ENCODE data around the gene YBEY.
A peak's percentile ranks its signal among the peaks of the same experiment; 100 is the strongest.
"Not testable (repeated sequence)": the region's sequence is repeated elsewhere in the genome, so short reads cannot be mapped to it uniquely, and the experiment has no call there.

Gene YBEY

GRCh38 chr21:46285761-46286647 lies at the start of gene YBEY:
Gene YBEY, plus strand, starts transcription at chr21:46286342. Its CDS starts 572 bp downstream, at chr21:46286914.
- DNase-seq (ENCODE audit: low spot score in 2 of 2), result peak; percentile 76 to 92
- H3K36me3 Mint-ChIP-seq, result peaks cover 72% of the 10 kb centered on the region
- no peaks in the 10 kb centered on the region for H3K9me3 Mint-ChIP-seq
- peaks cover 45% of the 10 kb centered on the region for H3K4me1 Mint-ChIP-seq
- peak within 1 kb of the TSS; percentile 94 for H3K27ac Mint-ChIP-seq
- peak within 1 kb of the TSS; percentile 96 for H3K4me3 Mint-ChIP-seq
- peak; percentile 95 for ATAC-seq

- no peak for DNase-seq (ENCODE audit: low spot score in 2 of 2)
- Mint-ChIP-seq H3K36me3 (peaks cover 87% of the 10 kb centered on the region), H3K9me3 (no peaks in the 10 kb centered on the region), H3K4me1 (peaks cover 24% of the 10 kb centered on the region), H3K4me3 (no peak overlapping the region), H3K27ac (no peak overlapping the region)
- no peak for ATAC-seq
Measured at GRCh38 chr21:46237474-46237873, 48.7 kb upstream of the YBEY start.

GRCh38 chr21:46239817-46240325 lies 46.3 kb upstream of the YBEY start:
- no peak overlapping the region for H3K4me3 Mint-ChIP-seq
- DNase-seq (ENCODE audit: low spot score in 2 of 2), result no peak
- no peak overlapping the region for H3K27ac Mint-ChIP-seq
- H3K36me3 Mint-ChIP-seq, result peaks cover 95% of the 10 kb centered on the region
- peaks cover 6% of the 10 kb centered on the region for H3K4me1 Mint-ChIP-seq
- no peak for ATAC-seq
- H3K9me3 Mint-ChIP-seq, result no peaks in the 10 kb centered on the region

- not testable (repeated sequence) for H3K27ac Mint-ChIP-seq; ATAC-seq; DNase-seq (ENCODE audit: low spot score in 2 of 2); H3K4me1 Mint-ChIP-seq; H3K9me3 Mint-ChIP-seq; H3K4me3 Mint-ChIP-seq
- peaks cover 95% of the 10 kb centered on the region for H3K36me3 Mint-ChIP-seq
Measured at GRCh38 chr21:46241577-46241976, 44.6 kb upstream of the YBEY start.

- no peak for DNase-seq (ENCODE audit: low spot score in 2 of 2)
- peak overlapping the region; percentile 86 for H3K27ac Mint-ChIP-seq
- H3K36me3 Mint-ChIP-seq, result peaks cover 98% of the 10 kb centered on the region
Measured at GRCh38 chr21:46243325-46243724, 42.8 kb upstream of the YBEY start.

GRCh38 chr21:46243960-46244361 lies 42.2 kb upstream of the YBEY start:
- Mint-ChIP-seq H3K4me1 (peaks cover 15% of the 10 kb centered on the region), H3K4me3 (no peak overlapping the region), H3K36me3 (peaks cover 98% of the 10 kb centered on the region), H3K27ac (no peak overlapping the region), H3K9me3 (no peaks in the 10 kb centered on the region)
- ATAC-seq (peak; percentile 68), DNase-seq (ENCODE audit: low spot score in 2 of 2) (no peak)

More at GRCh38 chr21:46243325-46243724, 42.8 kb upstream of the YBEY start:
- H3K4me3 Mint-ChIP-seq, result no peak overlapping the region
- ATAC-seq, result no peak
- H3K9me3 Mint-ChIP-seq, result no peaks in the 10 kb centered on the region
- H3K4me1 Mint-ChIP-seq, result peaks cover 11% of the 10 kb centered on the region

GRCh38 chr21:46244602-46245001 lies 41.5 kb upstream of the YBEY start:
- no peak for ATAC-seq
- Mint-ChIP-seq H3K36me3 (peaks cover 98% of the 10 kb centered on the region), H3K27ac (no peak overlapping the region), H3K4me1 (peaks cover 17% of the 10 kb centered on the region), H3K4me3 (no peak overlapping the region), H3K9me3 (no peaks in the 10 kb centered on the region)
- DNase-seq (ENCODE audit: low spot score in 2 of 2), result no peak

GRCh38 chr21:46245213-46245915 lies 40.8 kb upstream of the YBEY start:
- ATAC-seq (no peak), DNase-seq (ENCODE audit: low spot score in 2 of 2) (no peak)
- peaks cover 24% of the 10 kb centered on the region for H3K4me1 Mint-ChIP-seq
- H3K9me3 Mint-ChIP-seq, result no peaks in the 10 kb centered on the region
- no peak overlapping the region for H3K27ac Mint-ChIP-seq
- H3K36me3 Mint-ChIP-seq, result peaks cover 98% of the 10 kb centered on the region
- no peak overlapping the region for H3K4me3 Mint-ChIP-seq

GRCh38 chr21:46246345-46246744 lies 39.8 kb upstream of the YBEY start:
- ATAC-seq (no peak), DNase-seq (ENCODE audit: low spot score in 2 of 2) (no peak)
- Mint-ChIP-seq H3K27ac (no peak overlapping the region), H3K4me3 (no peak overlapping the region), H3K36me3 (peaks cover 98% of the 10 kb centered on the region), H3K4me1 (peaks cover 31% of the 10 kb centered on the region), H3K9me3 (no peaks in the 10 kb centered on the region)

GRCh38 chr21:46247699-46248421 lies 38.3 kb upstream of the YBEY start:
- Mint-ChIP-seq H3K4me1 (peaks cover 31% of the 10 kb centered on the region), H3K36me3 (peaks cover 98% of the 10 kb centered on the region), H3K27ac (peak overlapping the region; percentile 46), H3K9me3 (no peaks in the 10 kb centered on the region), H3K4me3 (no peak overlapping the region)
- DNase-seq (ENCODE audit: low spot score in 2 of 2) (no peak), ATAC-seq (no peak)

GRCh38 chr21:46248422-46248782 lies 37.7 kb upstream of the YBEY start:
- Mint-ChIP-seq H3K36me3 (peaks cover 98% of the 10 kb centered on the region), H3K27ac (peak overlapping the region; percentile 46), H3K4me1 (peaks cover 31% of the 10 kb centered on the region), H3K4me3 (no peak overlapping the region), H3K9me3 (no peaks in the 10 kb centered on the region)
- ATAC-seq (no peak), DNase-seq (ENCODE audit: low spot score in 2 of 2) (no peak)

- ATAC-seq, result no peak
- DNase-seq (ENCODE audit: low spot score in 2 of 2), result no peak
- peak overlapping the region; percentile 46 for H3K27ac Mint-ChIP-seq
- peaks cover 98% of the 10 kb centered on the region for H3K36me3 Mint-ChIP-seq
- peaks cover 33% of the 10 kb centered on the region for H3K4me1 Mint-ChIP-seq
- H3K4me3 Mint-ChIP-seq, result no peak overlapping the region
- no peaks in the 10 kb centered on the region for H3K9me3 Mint-ChIP-seq
Measured at GRCh38 chr21:46248827-46249226, 37.3 kb upstream of the YBEY start.

- ATAC-seq, result no peak
- Mint-ChIP-seq H3K4me3 (no peak overlapping the region), H3K9me3 (no peaks in the 10 kb centered on the region), H3K27ac (peak overlapping the region; percentile 46), H3K36me3 (peaks cover 98% of the 10 kb centered on the region), H3K4me1 (peaks cover 47% of the 10 kb centered on the region)
- DNase-seq (ENCODE audit: low spot score in 2 of 2), result no peak
Measured at GRCh38 chr21:46250146-46250725, 35.9 kb upstream of the YBEY start.

- Mint-ChIP-seq H3K4me1 (peaks cover 46% of the 10 kb centered on the region), H3K36me3 (peaks cover 99% of the 10 kb centered on the region), H3K4me3 (no peak overlapping the region), H3K27ac (peak overlapping the region; percentile 89), H3K9me3 (no peaks in the 10 kb centered on the region)
- no peak for ATAC-seq
- no peak for DNase-seq (ENCODE audit: low spot score in 2 of 2)
Measured at GRCh38 chr21:46252840-46253239, 33.3 kb upstream of the YBEY start.

- DNase-seq (ENCODE audit: low spot score in 2 of 2) (no peak), ATAC-seq (peak; percentile 91)
- peak overlapping the region; percentile 89 for H3K27ac Mint-ChIP-seq
- H3K4me3 Mint-ChIP-seq, result no peak overlapping the region
- no peaks in the 10 kb centered on the region for H3K9me3 Mint-ChIP-seq
- peaks cover 100% of the 10 kb centered on the region for H3K36me3 Mint-ChIP-seq
- peaks cover 45% of the 10 kb centered on the region for H3K4me1 Mint-ChIP-seq
Measured at GRCh38 chr21:46253610-46254124, 32.5 kb upstream of the YBEY start.

All from stimulated activated effector memory CD8-positive, alpha-beta T cell treated with anti-CD3 and anti-CD28 coated beads, Interleukin-12 subunit alpha, Interleukin-12 subunit beta, amount 100 ng/mL, for 72 hours (primary cell).